OCI-LY3 (cell line): ENCODE data around the gene N4BP2.

Source experiments
- H2AFZ ChIP-seq: fragments of 200-600, 300-600 bp; shearing (Covaris generic); 2 replicates; pipeline ENCODE4 v1.6.0; 2014; ENCODE audit warnings: antibody characterized with exemption, low read depth, low read length
- H3K27ac ChIP-seq: fragments of 200-600, 300-600 bp; sonication (generic); 2 replicates; pipeline ENCODE4 v1.5.1; 2014; ENCODE audit warnings: mild to moderate bottlenecking, low read length, moderate library complexity, mixed read lengths
- H3K27me3 ChIP-seq: fragments of 200-600, 300-600 bp; sonication (generic); 2 replicates; pipeline ENCODE4 v1.6.1; 2014; ENCODE audit warnings: low read depth, low read length, mixed read lengths
- H3K36me3 ChIP-seq: fragments of 200-600, 300-600 bp; sonication (generic); replicated peaks from 2 replicates; pipeline ENCODE3; 2014; ENCODE audit warnings: low read depth, low read length, mixed read lengths
- H3K4me1 ChIP-seq: fragments of 300-600, 200-600 bp; sonication (generic); 2 replicates; pipeline ENCODE4 v1.6.1; 2014; ENCODE audit warnings: low read length, mixed read lengths
- H3K4me2 ChIP-seq: fragments of 200-600, 300-600 bp; sonication (generic); 2 replicates; pipeline ENCODE4 v1.6.1; 2014; ENCODE audit warnings: low read length, mixed read lengths
- H3K4me3 ChIP-seq: fragments of 300-600, 200-600 bp; sonication (generic); 2 replicates; pipeline ENCODE4 v1.5.1; 2014; ENCODE audit warnings: antibody characterized with exemption, mild to moderate bottlenecking, low read length, moderate library complexity
- H3K79me2 ChIP-seq: fragments of 300-600, 200-600 bp; shearing (Covaris generic); 2 replicates; pipeline ENCODE4 v1.6.1; 2014; ENCODE audit warnings: mild to moderate bottlenecking, low read length, mixed read lengths
- H3K9ac ChIP-seq: fragments of 300-600, 200-600 bp; shearing (Covaris generic); 2 replicates; pipeline ENCODE4 v1.6.0; 2014; ENCODE audit warnings: mild to moderate bottlenecking, low read length, moderate library complexity
- H3K9me3 ChIP-seq: fragments of 200-600, 300-600 bp; shearing (Covaris generic); 2 replicates; pipeline ENCODE4 v1.6.1; 2014; ENCODE audit warnings: low read length, mixed read lengths; ENCODE audit not compliant: insufficient read depth
- H4K20me1 ChIP-seq: fragments of 200-600, 300-600 bp; sonication (generic); 2 replicates; pipeline ENCODE4 v1.6.1; 2016; ENCODE audit warnings: low read length, mixed read lengths; ENCODE audit not compliant: insufficient read depth
- CTCF ChIP-seq: fragments of 200-600, 300-600 bp; sonication (generic); IDR thresholded peaks from 2 replicates; pipeline ENCODE4 v1.5.1; 2014; ENCODE audit warnings: antibody characterized with exemption, low read length, low read depth
- EZH2phosphoT487 ChIP-seq: fragments of 200-600 bp; shearing (Covaris generic); IDR thresholded peaks from 2 replicates; pipeline ENCODE4 v1.6.1; 2018; ENCODE audit warnings: antibody characterized with exemption, mixed run types, low read depth

Gene N4BP2

GRCh38 chr4:40183615-40184411 is 127.2 kb downstream of the N4BP2 start:
- Histone ChIP-seq H4K20me1 (no peaks in the 10 kb centered on the region), H2AFZ (no peak overlapping the region), H3K9ac (peak overlapping the region; percentile 88), H3K27ac (peak overlapping the region; percentile 96), H3K9me3 (no peaks in the 10 kb centered on the region), H3K79me2 (peaks cover 20% of the 10 kb centered on the region), H3K36me3 (no peaks in the 10 kb centered on the region), H3K4me3 (peak overlapping the region; percentile 65), H3K27me3 (no peaks in the 10 kb centered on the region), H3K4me1 (peaks cover 88% of the 10 kb centered on the region), H3K4me2 (peak overlapping the region; percentile 79)
- TF ChIP-seq EZH2phosphoT487 (no peak), CTCF (no peak)

DNA sequence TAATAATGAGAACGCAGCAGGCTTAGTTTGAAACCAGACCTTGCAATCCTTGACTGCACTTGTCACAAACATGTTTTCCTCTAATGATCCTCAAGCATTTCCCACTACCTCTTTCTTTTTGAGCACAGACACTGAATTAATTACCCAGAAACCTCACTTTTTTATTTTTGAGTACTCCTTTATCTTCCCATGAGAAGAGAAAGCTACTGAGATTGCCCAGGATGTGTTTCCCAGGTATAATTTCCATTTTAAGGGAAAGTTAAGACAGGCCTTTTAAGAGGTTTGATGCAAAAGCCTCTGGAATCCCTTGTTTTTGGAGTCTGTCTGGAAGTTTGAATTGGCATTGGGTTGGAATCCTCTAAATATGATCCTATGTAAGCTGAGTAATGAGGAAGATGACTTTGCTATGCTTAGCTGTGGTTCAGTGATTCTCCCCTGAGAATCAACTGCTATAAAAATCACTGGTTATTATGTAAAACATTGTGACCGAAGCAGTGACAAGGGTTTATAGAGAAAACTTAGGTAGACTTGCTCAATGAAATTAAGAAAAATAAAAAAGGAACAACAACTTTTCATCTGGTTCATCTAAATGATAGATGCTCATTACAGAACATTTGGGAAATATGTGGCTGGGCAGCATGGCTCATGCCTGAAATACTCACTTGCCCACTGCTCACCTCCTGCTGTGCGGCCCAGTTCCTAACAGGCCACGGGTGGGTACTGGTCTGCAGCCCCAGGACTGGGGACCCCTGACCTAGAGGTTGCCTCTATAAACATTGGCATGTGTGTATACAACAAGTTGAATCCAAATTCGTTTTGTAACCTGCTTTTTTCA is 129.4 kb downstream of the N4BP2 start:
- Histone ChIP-seq H3K9ac (peak overlapping the region; percentile 68), H4K20me1 (no peaks in the 10 kb centered on the region), H3K27ac (peak overlapping the region; percentile 96), H3K4me1 (peaks cover 92% of the 10 kb centered on the region), H2AFZ (no peak overlapping the region), H3K79me2 (peaks cover 43% of the 10 kb centered on the region), H3K36me3 (no peaks in the 10 kb centered on the region), H3K4me2 (peak overlapping the region; percentile 59), H3K27me3 (no peaks in the 10 kb centered on the region), H3K9me3 (no peaks in the 10 kb centered on the region), H3K4me3 (peak overlapping the region; percentile 48)
- no peak for TF ChIP-seq CTCF
- no peak; the same call in 1 of the 2 replicates for TF ChIP-seq EZH2phosphoT487

- Histone ChIP-seq H3K4me3 (peak overlapping the region; percentile 48), H3K27ac (peak overlapping the region; percentile 96)
Observed at GRCh38 chr4:40186665-40187014, 130.0 kb downstream of the N4BP2 start.

More at GRCh38 chr4:40186665-40187014, 130.0 kb downstream of the N4BP2 start:
- H3K79me2 ChIP-seq: peaks cover 48% of the 10 kb centered on the region
- TF ChIP-seq CTCF (no peak), EZH2phosphoT487 (no peak)
- H3K36me3 ChIP-seq: no peaks in the 10 kb centered on the region
- no peaks in the 10 kb centered on the region for H3K9me3 ChIP-seq
- no peaks in the 10 kb centered on the region for H4K20me1 ChIP-seq
- H3K27me3 ChIP-seq: no peaks in the 10 kb centered on the region
- H3K9ac ChIP-seq: peak overlapping the region; percentile 68
- H3K4me2 ChIP-seq: peak overlapping the region; percentile 59
- no peak overlapping the region for H2AFZ ChIP-seq
- peaks cover 92% of the 10 kb centered on the region for H3K4me1 ChIP-seq
